ENCODE data around the gene DCUN1D2. TPM values are rescaled to one million over a fixed set of nuclear protein-coding genes. Genes with fewer than 3 reads are reported as not detected.

Gene DCUN1D2
- total and polyA plus RNA-seq, 9 donors, result 9.7 to 31.4 (median 16.4) TPM

GRCh38 chr13:113520571-113520970, 30.1 kb upstream of the DCUN1D2 start:
- TF ChIP-seq POLR2A (IDR thresholded peaks at IDR 0.05) (no peak), EP300 (IDR thresholded peaks at IDR 0.05) (no peak), CTCF (IDR thresholded peaks at IDR 0.05) (no peak)
- no peaks in the 10 kb centered on the region for H3K36me3 ChIP-seq
- H3K27me3 ChIP-seq, result no peaks in the 10 kb centered on the region
- H3K27ac ChIP-seq, result no peak overlapping the region
- H3K9me3 ChIP-seq, result no peaks in the 10 kb centered on the region
- no peak for DNase-seq
- no peaks in the 10 kb centered on the region for H3K4me1 ChIP-seq (ENCODE audit: insufficient read depth)
- intact Hi-C loops (cut with DNase I), result no loop called here
- WGBS, 3 donors, result 87 to 96% (median 96%) methylated on average over 16 of the region's 16 CpGs
- H3K4me3 ChIP-seq, result no peak overlapping the region

- DNase-seq, result no peak
- H3K27ac ChIP-seq, result no peak overlapping the region
- no peaks in the 10 kb centered on the region for H3K4me1 ChIP-seq (ENCODE audit: insufficient read depth)
- TF ChIP-seq EP300 (IDR thresholded peaks at IDR 0.05), result no peak
- TF ChIP-seq POLR2A (IDR thresholded peaks at IDR 0.05), result no peak
- TF ChIP-seq CTCF (IDR thresholded peaks at IDR 0.05), result no peak
- H3K9me3 ChIP-seq, result no peaks in the 10 kb centered on the region
- intact Hi-C loops (cut with DNase I), result no loop called here
- H3K36me3 ChIP-seq, result no peaks in the 10 kb centered on the region
- 93 to 94% (median 93%) methylated on average over 14 of the region's 14 CpGs for WGBS, 3 donors
- H3K27me3 ChIP-seq, result no peaks in the 10 kb centered on the region
- no peak overlapping the region for H3K4me3 ChIP-seq
These were observed 29.0 kb upstream of the DCUN1D2 start for GRCh38 chr13:113519556-113519955.

GRCh38 chr13:113518076-113518803, 27.7 kb upstream of the DCUN1D2 start:
- Histone ChIP-seq H3K4me3 (no peak overlapping the region), H3K4me1 (ENCODE audit: insufficient read depth) (no peaks in the 10 kb centered on the region), H3K9me3 (no peaks in the 10 kb centered on the region), H3K36me3 (no peaks in the 10 kb centered on the region), H3K27ac (no peak overlapping the region), H3K27me3 (no peaks in the 10 kb centered on the region)
- no peak for TF ChIP-seq POLR2A (IDR thresholded peaks at IDR 0.05)
- TF ChIP-seq EP300 (IDR thresholded peaks at IDR 0.05), result no peak
- no peak for TF ChIP-seq CTCF (IDR thresholded peaks at IDR 0.05)
- intact Hi-C loops (cut with DNase I), result no loop called here
- DNase-seq, result no peak
- 91 to 93% (median 92%) methylated on average over 21 of the region's 21 CpGs for WGBS, 3 donors

GRCh38 chr13:113514847-113515246, 24.3 kb upstream of the DCUN1D2 start:
- Histone ChIP-seq H3K27ac (no peak overlapping the region), H3K4me3 (no peak overlapping the region), H3K36me3 (no peaks in the 10 kb centered on the region), H3K4me1 (ENCODE audit: insufficient read depth) (no peaks in the 10 kb centered on the region), H3K9me3 (no peaks in the 10 kb centered on the region), H3K27me3 (no peaks in the 10 kb centered on the region)
- no peak for TF ChIP-seq EP300 (IDR thresholded peaks at IDR 0.05)
- 90 to 94% (median 91%) methylated on average over 5 of the region's 5 CpGs for WGBS, 3 donors
- DNase-seq, result no peak
- intact Hi-C loops (cut with DNase I), result no loop called here

GRCh38 chr13:113513761-113514160, 23.2 kb upstream of the DCUN1D2 start:
- H3K36me3 ChIP-seq, result no peaks in the 10 kb centered on the region

More at GRCh38 chr13:113513761-113514160, 23.2 kb upstream of the DCUN1D2 start:
- TF ChIP-seq CTCF (IDR thresholded peaks at IDR 0.05) (no peak), POLR2A (IDR thresholded peaks at IDR 0.05) (no peak), EP300 (IDR thresholded peaks at IDR 0.05) (no peak)
- Histone ChIP-seq H3K4me1 (ENCODE audit: insufficient read depth) (no peaks in the 10 kb centered on the region), H3K27me3 (no peaks in the 10 kb centered on the region), H3K9me3 (no peaks in the 10 kb centered on the region), H3K4me3 (no peak overlapping the region), H3K27ac (no peak overlapping the region)
- WGBS, 3 donors, result 84 to 87% (median 86%) methylated on average over 8 of the region's 8 CpGs
- no peak for DNase-seq
- intact Hi-C loops (cut with DNase I), result no loop called here

Data from ovary (tissue), 9 donors.